RWPE2 (cell line): ENCODE measurements around the gene BRIP1.

ENCODE experiments used
- ATAC-seq: fragments of 200-7000 bp; cut with Tn5 transposase; 3 replicates; pipeline ENCODE4 v1.9.1; 2021; ENCODE audit warnings: low read depth
- DNase-seq: peaks from one replicate; pipeline ENCODE4 v3.0.0-alpha.2; 2020; ENCODE audit warnings: low spot score
- H3K27ac ChIP-seq: fragments of 450-650 bp; 2 replicates; pipeline ENCODE4 v1.5.1; 2017; ENCODE audit warnings: mild to moderate bottlenecking; ENCODE audit not compliant: poor library complexity, severe bottlenecking
- H3K27me3 ChIP-seq: fragments of 250-450 bp; sonication (Bioruptor Pico); 2 replicates; pipeline ENCODE4 v1.5.1; 2021; ENCODE audit warnings: mild to moderate bottlenecking, moderate library complexity; ENCODE audit not compliant: insufficient read depth, poor library complexity, severe bottlenecking
- H3K36me3 ChIP-seq: fragments of 250-450 bp; sonication (Bioruptor Pico); 2 replicates; pipeline ENCODE4 v1.5.1; 2020; ENCODE audit warnings: low read depth, mild to moderate bottlenecking, moderate library complexity
- H3K4me1 ChIP-seq: fragments of 250-450 bp; sonication (Bioruptor Pico); 2 replicates; pipeline ENCODE4 v1.5.1; 2021; ENCODE audit warnings: mild to moderate bottlenecking, moderate library complexity; ENCODE audit not compliant: insufficient read depth, poor library complexity, severe bottlenecking
- H3K4me3 ChIP-seq: fragments of 250-450 bp; sonication (Bioruptor Pico); 2 replicates; pipeline ENCODE4 v1.5.1; 2021; ENCODE audit warnings: mild to moderate bottlenecking, moderate library complexity; ENCODE audit not compliant: severe bottlenecking
- H3K9me3 ChIP-seq: fragments of 250-450 bp; sonication (Bioruptor Pico); 2 replicates; pipeline ENCODE4 v1.5.1; 2021; ENCODE audit warnings: mild to moderate bottlenecking, moderate library complexity; ENCODE audit not compliant: severe bottlenecking
- TF ChIP-seq, protein P1 (sequence below): fragments of 450-650 bp; IDR thresholded peaks from one replicate; pipeline ENCODE4 v1.5.1; 2017; ENCODE audit warnings: mild to moderate bottlenecking, moderate library complexity; ENCODE audit not compliant: poor library complexity, severe bottlenecking

The BRIP1 gene

DNA sequence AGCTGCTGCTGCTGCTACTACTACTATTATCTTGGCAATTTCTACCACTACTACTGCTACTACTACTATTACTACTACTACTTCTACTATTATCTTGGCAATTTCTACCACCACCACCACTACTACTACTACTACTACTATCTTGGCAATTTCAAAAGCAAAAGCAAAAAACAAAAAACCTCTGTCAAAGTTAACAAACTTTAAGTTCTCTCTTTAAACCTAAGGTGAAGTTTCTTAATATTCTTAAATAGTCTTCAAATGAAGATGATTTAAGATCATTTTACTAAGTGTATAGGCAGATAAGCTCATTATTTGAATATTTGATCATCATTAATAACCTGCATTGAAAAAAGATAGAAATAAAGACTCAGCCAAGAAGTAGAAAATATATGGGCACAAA, 118.5 kb downstream of the BRIP1 start:
- no peaks in the 10 kb centered on the region for H3K27me3 ChIP-seq
- H3K36me3 ChIP-seq: peaks cover 63% of the 10 kb centered on the region
- peaks cover 12% of the 10 kb centered on the region for H3K9me3 ChIP-seq
- no peak overlapping the region for H3K27ac ChIP-seq
- ATAC-seq: no peak
- DNase-seq: no peak
- H3K4me3 ChIP-seq: no peak overlapping the region
- no peaks in the 10 kb centered on the region for H3K4me1 ChIP-seq
- TF ChIP-seq, protein P1, sequence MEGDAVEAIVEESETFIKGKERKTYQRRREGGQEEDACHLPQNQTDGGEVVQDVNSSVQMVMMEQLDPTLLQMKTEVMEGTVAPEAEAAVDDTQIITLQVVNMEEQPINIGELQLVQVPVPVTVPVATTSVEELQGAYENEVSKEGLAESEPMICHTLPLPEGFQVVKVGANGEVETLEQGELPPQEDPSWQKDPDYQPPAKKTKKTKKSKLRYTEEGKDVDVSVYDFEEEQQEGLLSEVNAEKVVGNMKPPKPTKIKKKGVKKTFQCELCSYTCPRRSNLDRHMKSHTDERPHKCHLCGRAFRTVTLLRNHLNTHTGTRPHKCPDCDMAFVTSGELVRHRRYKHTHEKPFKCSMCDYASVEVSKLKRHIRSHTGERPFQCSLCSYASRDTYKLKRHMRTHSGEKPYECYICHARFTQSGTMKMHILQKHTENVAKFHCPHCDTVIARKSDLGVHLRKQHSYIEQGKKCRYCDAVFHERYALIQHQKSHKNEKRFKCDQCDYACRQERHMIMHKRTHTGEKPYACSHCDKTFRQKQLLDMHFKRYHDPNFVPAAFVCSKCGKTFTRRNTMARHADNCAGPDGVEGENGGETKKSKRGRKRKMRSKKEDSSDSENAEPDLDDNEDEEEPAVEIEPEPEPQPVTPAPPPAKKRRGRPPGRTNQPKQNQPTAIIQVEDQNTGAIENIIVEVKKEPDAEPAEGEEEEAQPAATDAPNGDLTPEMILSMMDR: no peak

DNA sequence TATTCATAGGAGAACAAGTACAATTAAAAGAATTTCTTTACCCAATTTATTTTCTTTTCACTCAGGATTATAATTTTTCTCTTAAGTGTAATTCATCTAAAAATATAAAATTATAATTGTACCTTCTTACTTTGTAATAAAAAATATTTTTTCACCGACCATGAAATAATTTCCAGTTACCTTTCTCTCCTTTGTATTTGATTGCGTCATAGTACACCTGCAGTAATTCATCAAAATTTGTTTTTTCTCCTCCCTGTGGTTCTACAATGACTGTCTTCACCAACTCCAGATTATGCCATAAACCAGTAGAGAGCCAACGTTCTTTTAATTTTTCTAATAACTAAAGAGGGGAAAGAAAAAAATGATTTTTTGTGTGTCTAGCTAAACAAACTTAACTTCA, 119.1 kb downstream of the BRIP1 start:
- no peak overlapping the region for H3K4me3 ChIP-seq
- H3K36me3 ChIP-seq: peaks cover 65% of the 10 kb centered on the region
- H3K27me3 ChIP-seq: no peaks in the 10 kb centered on the region
- ATAC-seq (no peak), DNase-seq (no peak)
- H3K27ac ChIP-seq: no peak overlapping the region
- TF ChIP-seq, protein P1: no peak
- peaks cover 10% of the 10 kb centered on the region for H3K9me3 ChIP-seq
- H3K4me1 ChIP-seq: no peaks in the 10 kb centered on the region

DNA sequence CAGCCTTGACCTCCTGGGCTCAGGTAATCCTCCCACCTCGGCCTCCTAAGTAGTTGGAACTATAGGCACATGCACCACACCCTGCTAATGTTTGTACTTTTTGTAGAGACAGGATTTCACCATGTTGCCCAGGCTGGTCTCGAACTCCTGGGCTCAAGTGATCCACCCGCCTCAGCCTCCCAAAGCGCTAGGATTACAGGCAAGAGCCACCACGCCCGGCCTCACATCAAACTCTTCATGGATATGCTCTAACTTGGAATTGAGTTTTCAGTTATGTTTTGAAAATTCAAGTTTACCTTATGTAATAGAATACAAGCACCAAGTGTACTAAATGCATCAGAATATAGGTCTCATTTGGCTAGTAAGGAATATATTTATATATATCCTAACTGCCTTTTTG, 119.6 kb downstream of the BRIP1 start:
- peaks cover 69% of the 10 kb centered on the region for H3K36me3 ChIP-seq
- DNase-seq (no peak), ATAC-seq (no peak)

DNA sequence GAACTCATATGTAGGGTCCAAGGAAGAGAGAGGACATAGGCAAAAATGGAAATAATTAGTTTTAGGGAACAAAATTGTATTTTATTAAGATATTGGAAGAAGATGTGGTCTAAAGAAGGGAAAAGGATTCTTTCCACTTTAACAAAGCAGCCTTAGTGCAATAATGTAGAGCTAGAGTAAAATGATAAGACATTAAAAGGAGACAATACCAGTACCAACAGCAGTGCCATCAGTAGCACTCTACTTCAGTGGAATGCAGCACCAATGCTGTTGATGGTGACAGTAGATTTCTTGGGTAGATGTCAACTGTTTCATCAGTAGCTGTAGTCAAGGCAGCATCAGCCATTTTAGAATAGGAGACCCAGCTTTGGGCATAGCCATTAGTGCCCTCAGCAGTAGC, 124.3 kb downstream of the BRIP1 start:
- H3K27ac ChIP-seq: no peak overlapping the region
- no peaks in the 10 kb centered on the region for H3K27me3 ChIP-seq
- H3K9me3 ChIP-seq: peaks cover 8% of the 10 kb centered on the region
- H3K4me1 ChIP-seq: no peaks in the 10 kb centered on the region
- H3K4me3 ChIP-seq: no peak overlapping the region
- TF ChIP-seq, protein P1: no peak
- DNase-seq (no peak), ATAC-seq (no peak)
- H3K36me3 ChIP-seq: peaks cover 69% of the 10 kb centered on the region

More for the DNA sequence above, 119.6 kb downstream of the BRIP1 start:
- Histone ChIP-seq H3K4me3 (no peak overlapping the region), H3K27ac (no peak overlapping the region), H3K4me1 (no peaks in the 10 kb centered on the region), H3K27me3 (no peaks in the 10 kb centered on the region), H3K9me3 (peaks cover 10% of the 10 kb centered on the region)
- TF ChIP-seq, protein P1: no peak

DNA sequence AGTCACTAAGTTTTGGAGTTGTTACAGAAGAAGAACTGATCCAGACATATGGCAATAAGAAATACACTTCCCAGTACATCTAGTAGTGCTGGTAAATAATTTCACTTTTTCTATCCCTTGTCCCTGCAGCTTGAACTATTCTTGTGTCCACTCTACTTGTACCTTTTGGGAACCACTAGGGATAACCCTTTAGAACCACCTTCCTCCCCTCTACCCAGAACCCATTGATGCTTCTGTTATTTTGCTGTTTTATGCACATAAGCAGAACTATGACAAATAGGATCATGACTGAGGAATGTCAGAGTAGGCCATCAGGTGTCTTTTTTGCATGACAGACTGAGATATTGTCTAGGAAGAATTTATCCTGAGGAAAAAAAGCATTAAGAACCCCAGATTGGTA, 125.1 kb downstream of the BRIP1 start:
- DNase-seq: no peak
- H3K4me1 ChIP-seq: no peaks in the 10 kb centered on the region
- peaks cover 70% of the 10 kb centered on the region for H3K36me3 ChIP-seq
- ATAC-seq: no peak
- H3K9me3 ChIP-seq: peaks cover 8% of the 10 kb centered on the region
- TF ChIP-seq, protein P1: no peak
- H3K4me3 ChIP-seq: no peak overlapping the region
- H3K27ac ChIP-seq: no peak overlapping the region
- H3K27me3 ChIP-seq: no peaks in the 10 kb centered on the region
